GM12872 (cell line): ENCODE data around the gene DMXL1.

Experiments used
- TF ChIP-seq, protein P1 (sequence below): IDR thresholded peaks from 3 replicates; pipeline ENCODE4 v1.5.1; 2011; ENCODE audit warnings: low read depth, mild to moderate bottlenecking, low read length, moderate library complexity; ENCODE audit not compliant: insufficient read depth

DMXL1 gene

GRCh38 chr5:119284031-119284430 is 213.1 kb downstream of the DMXL1 start:
- TF ChIP-seq, protein P1, sequence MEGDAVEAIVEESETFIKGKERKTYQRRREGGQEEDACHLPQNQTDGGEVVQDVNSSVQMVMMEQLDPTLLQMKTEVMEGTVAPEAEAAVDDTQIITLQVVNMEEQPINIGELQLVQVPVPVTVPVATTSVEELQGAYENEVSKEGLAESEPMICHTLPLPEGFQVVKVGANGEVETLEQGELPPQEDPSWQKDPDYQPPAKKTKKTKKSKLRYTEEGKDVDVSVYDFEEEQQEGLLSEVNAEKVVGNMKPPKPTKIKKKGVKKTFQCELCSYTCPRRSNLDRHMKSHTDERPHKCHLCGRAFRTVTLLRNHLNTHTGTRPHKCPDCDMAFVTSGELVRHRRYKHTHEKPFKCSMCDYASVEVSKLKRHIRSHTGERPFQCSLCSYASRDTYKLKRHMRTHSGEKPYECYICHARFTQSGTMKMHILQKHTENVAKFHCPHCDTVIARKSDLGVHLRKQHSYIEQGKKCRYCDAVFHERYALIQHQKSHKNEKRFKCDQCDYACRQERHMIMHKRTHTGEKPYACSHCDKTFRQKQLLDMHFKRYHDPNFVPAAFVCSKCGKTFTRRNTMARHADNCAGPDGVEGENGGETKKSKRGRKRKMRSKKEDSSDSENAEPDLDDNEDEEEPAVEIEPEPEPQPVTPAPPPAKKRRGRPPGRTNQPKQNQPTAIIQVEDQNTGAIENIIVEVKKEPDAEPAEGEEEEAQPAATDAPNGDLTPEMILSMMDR: no peak

DNA sequence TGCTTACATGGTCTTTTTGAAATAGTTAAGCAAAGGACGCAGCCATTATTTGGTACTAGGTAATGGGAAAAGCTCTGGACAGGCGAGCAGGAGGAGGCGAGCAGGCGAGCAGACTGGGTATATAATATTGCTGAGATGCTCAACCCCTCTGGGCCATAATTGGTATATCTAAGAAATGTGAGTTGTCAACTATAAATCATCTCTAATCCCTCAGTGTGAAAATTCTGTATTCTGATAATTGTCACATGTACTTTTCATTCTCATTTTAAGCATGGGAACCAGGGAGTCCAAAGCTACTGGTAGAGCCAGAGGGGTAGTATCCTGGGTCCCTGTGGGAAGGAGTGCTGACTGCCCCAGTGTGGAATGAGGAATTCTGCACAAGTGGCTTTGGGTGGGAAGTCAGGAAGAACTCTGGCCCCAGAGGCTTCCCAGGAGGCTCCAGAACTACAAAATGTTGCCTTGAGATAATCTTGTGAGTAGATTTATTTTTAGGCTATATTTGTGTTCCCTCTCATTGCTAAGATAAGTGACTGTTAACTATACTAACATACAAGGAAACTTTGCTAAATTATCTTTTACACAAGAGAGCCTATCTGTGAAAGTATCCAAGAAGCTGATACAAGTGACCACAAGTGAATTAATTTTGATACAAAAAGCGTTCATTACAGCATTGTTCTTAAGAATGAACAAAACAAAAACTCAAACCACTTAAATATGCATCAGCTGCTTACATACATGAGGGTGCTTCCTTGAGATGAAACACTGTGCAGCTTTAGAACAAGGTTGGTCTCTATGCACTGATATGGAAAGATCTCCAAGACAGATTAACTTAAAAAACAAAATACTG is 214.4 kb downstream of the DMXL1 start:
- TF ChIP-seq, protein P1: no peak

GRCh38 chr5:119286511-119287488 is 215.9 kb downstream of the DMXL1 start:
- TF ChIP-seq, protein P1: no peak

DNA sequence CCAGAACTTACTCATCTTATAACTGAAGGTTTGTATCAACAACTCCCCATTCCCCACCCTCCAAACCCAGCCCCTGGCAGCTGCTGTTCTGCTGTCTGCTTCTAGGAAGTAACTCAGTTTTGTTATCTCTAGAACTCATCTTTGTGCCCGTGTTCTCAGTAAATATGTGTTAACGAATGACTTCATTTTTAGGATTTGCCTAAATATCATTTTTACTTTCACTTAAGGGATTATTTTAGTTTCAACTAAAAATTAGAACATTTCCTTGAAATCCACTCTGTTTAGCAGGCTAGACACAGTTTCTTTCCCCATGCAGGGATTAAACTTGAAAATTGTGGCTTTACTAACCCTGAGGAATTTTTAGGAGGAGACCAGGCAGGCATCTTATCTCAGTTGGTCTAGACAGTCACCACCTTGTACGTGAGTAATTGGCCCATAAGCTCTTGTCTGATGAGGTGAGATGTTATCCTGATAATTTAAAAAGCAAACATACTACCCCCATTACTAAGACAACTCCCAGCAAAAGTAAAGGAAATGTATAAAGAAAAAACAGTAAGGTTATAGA is 216.7 kb downstream of the DMXL1 start:
- TF ChIP-seq, protein P1: no peak

- TF ChIP-seq, protein P1: no peak
Observed at GRCh38 chr5:119288379-119289033, 217.6 kb downstream of the DMXL1 start.

DNA sequence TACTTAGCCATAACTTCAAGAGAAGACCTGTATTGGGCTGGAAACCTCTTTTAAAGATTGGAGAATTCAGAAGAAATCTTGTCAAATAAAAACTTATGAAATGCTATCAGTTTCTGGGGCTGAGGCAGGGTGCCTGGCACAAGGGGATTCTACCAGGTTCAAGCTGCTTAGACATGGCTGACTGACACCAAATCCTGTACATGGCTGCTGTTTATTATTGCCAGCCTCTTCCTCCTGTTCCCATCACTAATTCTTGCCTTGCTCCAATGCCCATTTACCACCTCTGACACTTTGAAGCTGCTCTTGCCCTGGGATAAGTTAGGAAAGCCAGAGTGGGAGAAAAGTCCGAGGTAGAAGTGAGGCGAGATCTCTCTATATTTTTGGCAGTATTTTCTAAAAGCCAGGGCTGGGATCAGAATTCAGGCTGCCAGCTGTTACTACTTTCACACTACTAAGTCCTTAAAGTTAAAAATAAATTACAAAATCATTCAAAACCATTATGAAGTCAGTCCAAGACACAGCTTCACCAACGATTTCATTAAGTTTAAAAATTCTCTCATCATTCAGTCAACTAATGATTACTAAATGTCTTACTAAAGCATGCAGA is 218.7 kb downstream of the DMXL1 start:
- TF ChIP-seq, protein P1: no peak
